GM21619 (cell line): ENCODE data around the gene SLC35F5.
"Not testable (repeated sequence)": the region's sequence is repeated elsewhere in the genome, so short reads cannot be mapped to it uniquely, and the experiment has no call there.

Source experiments
- ATAC-seq: cut with Tn5 transposase; IDR thresholded peaks from one replicate; pipeline ENCODE4 v1.9.1; 2021; ENCODE audit not compliant: unreplicated experiment

The SLC35F5 gene

GRCh38 chr2:113755835-113756354 lies 547 bp downstream of the SLC35F5 start:
- peak; percentile 39 for ATAC-seq

- ATAC-seq, result no peak
Measured at GRCh38 chr2:113755035-113755834, 1.2 kb downstream of the SLC35F5 start.

GRCh38 chr2:113754160-113754559 lies 2.3 kb downstream of the SLC35F5 start:
- no peak for ATAC-seq

- no peak for ATAC-seq
Measured at GRCh38 chr2:113750385-113750784, 6.1 kb downstream of the SLC35F5 start.

- no peak for ATAC-seq
Measured at GRCh38 chr2:113741091-113741490, 15.4 kb downstream of the SLC35F5 start.

GRCh38 chr2:113739849-113740248 lies 16.6 kb downstream of the SLC35F5 start:
- ATAC-seq, result no peak

- ATAC-seq, result peak; percentile 96
Measured at GRCh38 chr2:113734185-113734584, 22.3 kb downstream of the SLC35F5 start.

- ATAC-seq, result no peak
Measured at GRCh38 chr2:113724010-113724409, 32.4 kb downstream of the SLC35F5 start.

GRCh38 chr2:113723411-113723810 lies 33.0 kb downstream of the SLC35F5 start:
- ATAC-seq, result no peak

- no peak for ATAC-seq
Measured at GRCh38 chr2:113720167-113720566, 36.3 kb downstream of the SLC35F5 start.

- no peak for ATAC-seq
Measured at GRCh38 chr2:113716291-113716690, 40.2 kb downstream of the SLC35F5 start.

- no peak for ATAC-seq
Measured at GRCh38 chr2:113712941-113713340, 43.5 kb downstream of the SLC35F5 start.

- no peak for ATAC-seq
Measured at GRCh38 chr2:113711851-113712250, 44.6 kb downstream of the SLC35F5 start.

- ATAC-seq, result no peak
Measured at GRCh38 chr2:113709022-113709421, 47.4 kb downstream of the SLC35F5 start.

- ATAC-seq, result no peak
Measured at GRCh38 chr2:113707106-113707505, 49.3 kb downstream of the SLC35F5 start.

GRCh38 chr2:113705982-113706523 lies 50.4 kb downstream of the SLC35F5 start:
- no peak for ATAC-seq

- not testable (repeated sequence) for ATAC-seq
Measured at GRCh38 chr2:113704300-113704993, 52.0 kb downstream of the SLC35F5 start.

- ATAC-seq, result no peak
Measured at GRCh38 chr2:113703386-113704299, 52.8 kb downstream of the SLC35F5 start.

- peak; percentile 84 for ATAC-seq
Measured at GRCh38 chr2:113700186-113700841, 56.1 kb downstream of the SLC35F5 start.

GRCh38 chr2:113698892-113699447 lies 57.5 kb downstream of the SLC35F5 start:
- peak; percentile 66 for ATAC-seq
